Measurements from ENCODE around the gene ABCF1. TPM values are rescaled to one million over a fixed set of nuclear protein-coding genes. Genes with fewer than 3 reads are reported as not detected.
A peak's percentile ranks its signal among the peaks of the same experiment; 100 is the strongest.

The ABCF1 gene
- total and polyA plus RNA-seq, 4 donors: 20.4 to 33.9 (median 26.1) TPM

- H3K4me3 ChIP-seq (ENCODE audit: low read depth in 1 of 3, low read length in 3 of 3): no peak overlapping the region
- no peaks in the 10 kb centered on the region for H3K36me3 ChIP-seq (ENCODE audit: control insufficient read depth in 4 of 4, insufficient read depth in 3 of 4, low read depth in 1 of 4, low read length in 3 of 4)
- TF ChIP-seq JUND (IDR thresholded peaks at IDR 0.05) (no peak), FOXA1 (IDR thresholded peaks at IDR 0.05) (no peak), ZBTB33 (IDR thresholded peaks at IDR 0.05) (no peak), GABPA (IDR thresholded peaks at IDR 0.05 in 1 of 2, conservative IDR thresholded peaks at IDR 0.05 in 1 of 2) (no peak), HNF4G (IDR thresholded peaks at IDR 0.05) (no peak), HNF4A (conservative IDR thresholded peaks at IDR 0.05) (no peak), RXRA (IDR thresholded peaks at IDR 0.05) (no peak), ATF3 (IDR thresholded peaks at IDR 0.05) (no peak), NR2F2 (IDR thresholded peaks at IDR 0.05) (no peak), YY1 (IDR thresholded peaks at IDR 0.05) (no peak), EGR1 (IDR thresholded peaks at IDR 0.05; ENCODE audit: low read depth in 2 of 2) (no peak), RAD21 (IDR thresholded peaks at IDR 0.05) (no peak)
- H3K4me1 ChIP-seq (ENCODE audit: control insufficient read depth in 4 of 4, insufficient read depth in 4 of 4, low read length in 3 of 4): peaks cover 7 to 56% (median 54%) of the 10 kb centered on the region in 4 donors
- DNase-seq (ENCODE audit: low spot score): no peak
- WGBS: 64% methylated on average over 3 of the region's 3 CpGs
- no peak overlapping the region for H3K27ac ChIP-seq (ENCODE audit: low read depth in 1 of 2, low read length in 2 of 2)
- H3K9ac ChIP-seq (ENCODE audit: low read depth in 1 of 2, low read length in 2 of 2): no peak overlapping the region
- no peaks in the 10 kb centered on the region for H3K27me3 ChIP-seq (ENCODE audit: control insufficient read depth in 4 of 4, insufficient read depth in 4 of 4, low read length in 3 of 4)
- H3K9me3 ChIP-seq (ENCODE audit: control insufficient read depth in 4 of 4, low read length in 3 of 4): no peaks in the 10 kb centered on the region
Observed at GRCh38 chr6:30568245-30568644, 3.0 kb upstream of the ABCF1 start.

GRCh38 chr6:30570263-30570662 is 979 bp upstream of the ABCF1 start:
- peak overlapping the region; percentile 90 to 95 for H3K9ac ChIP-seq (ENCODE audit: low read depth in 1 of 2, low read length in 2 of 2)
- 31% methylated on average over 1 of the region's 1 CpG for WGBS
- H3K9me3 ChIP-seq (ENCODE audit: control insufficient read depth in 4 of 4, low read length in 3 of 4): no peaks in the 10 kb centered on the region
- H3K27me3 ChIP-seq (ENCODE audit: control insufficient read depth in 4 of 4, insufficient read depth in 4 of 4, low read length in 3 of 4): no peaks in the 10 kb centered on the region
- H3K27ac ChIP-seq (ENCODE audit: low read depth in 1 of 2, low read length in 2 of 2): peak overlapping the region; percentile 89 to 98
- no peak for DNase-seq (ENCODE audit: low spot score)
- H3K4me1 ChIP-seq (ENCODE audit: control insufficient read depth in 4 of 4, insufficient read depth in 4 of 4, low read length in 3 of 4): peaks cover 5 to 48% (median 45%) of the 10 kb centered on the region in 4 donors
- TF ChIP-seq YY1 (IDR thresholded peaks at IDR 0.05): peak; percentile 49
- TF ChIP-seq EGR1 (IDR thresholded peaks at IDR 0.05; ENCODE audit: low read depth in 2 of 2): no peak
- H3K36me3 ChIP-seq (ENCODE audit: control insufficient read depth in 4 of 4, insufficient read depth in 3 of 4, low read depth in 1 of 4, low read length in 3 of 4): no peaks in the 10 kb centered on the region
- H3K4me3 ChIP-seq (ENCODE audit: low read depth in 1 of 3, low read length in 3 of 3): peak overlapping the region in 2 of 3 donors; percentile 68 to 83

- DNase-seq (ENCODE audit: low spot score): no peak
- H3K9me3 ChIP-seq (ENCODE audit: control insufficient read depth in 4 of 4, low read length in 3 of 4): no peaks in the 10 kb centered on the region
- TF ChIP-seq YY1 (IDR thresholded peaks at IDR 0.05) (peak; percentile 17), ATF3 (IDR thresholded peaks at IDR 0.05) (no peak), RAD21 (IDR thresholded peaks at IDR 0.05) (no peak), SP1 (IDR thresholded peaks at IDR 0.05) (no peak), RXRA (IDR thresholded peaks at IDR 0.05) (peak in 1 of 2 donors; percentile 6), CTCF (IDR thresholded peaks at IDR 0.05; ENCODE audit: low read depth, low read length, missing input control) (no peak), NR2F2 (IDR thresholded peaks at IDR 0.05) (no peak), EGR1 (IDR thresholded peaks at IDR 0.05; ENCODE audit: low read depth in 2 of 2) (no peak), JUND (IDR thresholded peaks at IDR 0.05) (no peak), FOXA2 (IDR thresholded peaks at IDR 0.05) (no peak), ZBTB33 (IDR thresholded peaks at IDR 0.05) (no peak), MAX (IDR thresholded peaks at IDR 0.05) (no peak)
- no peaks in the 10 kb centered on the region for H3K27me3 ChIP-seq (ENCODE audit: control insufficient read depth in 4 of 4, insufficient read depth in 4 of 4, low read length in 3 of 4)
- under 1% methylated on average over 18 of the region's 18 CpGs for WGBS
- no peaks in the 10 kb centered on the region for H3K36me3 ChIP-seq (ENCODE audit: control insufficient read depth in 4 of 4, insufficient read depth in 3 of 4, low read depth in 1 of 4, low read length in 3 of 4)
- peak overlapping the region; percentile 90 to 95 for H3K9ac ChIP-seq (ENCODE audit: low read depth in 1 of 2, low read length in 2 of 2)
- H3K27ac ChIP-seq (ENCODE audit: low read depth in 1 of 2, low read length in 2 of 2): peak overlapping the region; percentile 89 to 98
- peak overlapping the region; percentile 68 to 83 (median 75) for H3K4me3 ChIP-seq (ENCODE audit: low read depth in 1 of 3, low read length in 3 of 3)
- peaks cover 5 to 45% (median 41%) of the 10 kb centered on the region in 4 donors for H3K4me1 ChIP-seq (ENCODE audit: control insufficient read depth in 4 of 4, insufficient read depth in 4 of 4, low read length in 3 of 4)
Observed at GRCh38 chr6:30570740-30571074, 535 bp upstream of the ABCF1 start.

All from liver (tissue), 9 donors.